Spleen (tissue), 11 donors: ENCODE measurements around the gene TXN2. TPM values are rescaled to one million over a fixed set of nuclear protein-coding genes. Genes with fewer than 3 reads are reported as not detected.
A peak's percentile ranks its signal among the peaks of the same experiment; 100 is the strongest.

Experiments
- DNase-seq: peaks from one replicate; pipeline ENCODE4 v3.0.0-alpha.2; 2020
- H3K27ac ChIP-seq, 8 donors: fragments of 200-600 bp; sonication (generic) in 7 of 8; 1 replicate in 4 of 8; 2 replicates in 4 of 8; pipeline versions ENCODE4 v1.5.0 to v1.8.0; 2016 to 2021; ENCODE audit warnings: inconsistent platforms in 4 of 8, mild to moderate bottlenecking in 4 of 8, moderate library complexity in 1 of 8
- H3K27me3 ChIP-seq, 7 donors: fragments of 200-600 bp; sonication (generic) in 6 of 7; replicated peaks in 1 of 7; 1 replicate in 4 of 7; 2 replicates in 3 of 7; pipeline versions ENCODE4 v1.5.0 to v1.8.0; 2016 to 2021; ENCODE audit warnings: inconsistent platforms in 3 of 7, mild to moderate bottlenecking in 1 of 7
- H3K36me3 ChIP-seq, 6 donors: fragments of 200-600 bp; sonication (generic) in 5 of 6; 1 replicate in 4 of 6; 2 replicates in 2 of 6; pipeline versions ENCODE4 v1.5.0 to v1.8.0; 2016 to 2021; ENCODE audit warnings: inconsistent platforms in 2 of 6
- H3K4me1 ChIP-seq, 6 donors: fragments of 200-600 bp; sonication (generic) in 5 of 6; 1 replicate in 3 of 6; 2 replicates in 3 of 6; pipeline versions ENCODE4 v1.5.0 to v1.8.0; 2016 to 2021; ENCODE audit warnings: inconsistent platforms in 3 of 6
- H3K4me3 ChIP-seq, 8 donors: fragments of 200-600 bp; sonication (generic) in 7 of 8; 1 replicate in 4 of 8; 2 replicates in 4 of 8; pipeline versions ENCODE4 v1.5.0 to v1.8.0; 2016 to 2021; ENCODE audit warnings: inconsistent platforms in 4 of 8, mild to moderate bottlenecking in 4 of 8, moderate library complexity in 2 of 8
- H3K9me3 ChIP-seq, 8 donors: fragments of 200-600 bp; sonication (generic) in 7 of 8; 1 replicate in 4 of 8; 2 replicates in 4 of 8; pipeline versions ENCODE4 v1.5.0 to v1.8.0; 2016 to 2021; ENCODE audit warnings: inconsistent platforms in 4 of 8
- POLR2A ChIP-seq, 3 donors: fragments of 450-650 bp; IDR thresholded peaks; one replicate each; pipeline ENCODE4 v1.5.1; 2017; ENCODE audit warnings: antibody characterized with exemption in 3 of 3, mild to moderate bottlenecking in 1 of 3
- POLR2AphosphoS5 ChIP-seq, 3 donors: sonication (generic); formaldehyde crosslinking; IDR thresholded peaks; one replicate each; pipeline ENCODE4 v1.5.1; 2017; ENCODE audit warnings: antibody characterized with exemption in 3 of 3
- WGBS, 5 donors: extraction: QIAGEN DNeasy Blood & Tissue Kit in 3 of 5; methylation state at CpG; one replicate each; pipeline versions ENCODE4 v1.1.5 to v1.1.7; 2013 to 2018; 5-methylcytosine and 5-hydroxymethylcytosine counted together
- intact Hi-C: fragments of 100-400 bp; cut with DNase I; formaldehyde crosslinking; loops from one replicate; pipeline ENCODE4 v1.15.0; 2023; ENCODE audit warnings: low total_unique reads
- polyA plus RNA-seq, 3 donors: library from polyadenylated mRNA; stranded (reverse); fragments of 200-250 nt; gene quantifications; one replicate each; pipeline ENCODE4 v1.2.1, GENCODE V29; 2013
- total RNA-seq, 7 donors: library from RNA; depleted of rRNA in 3 of 7; stranded (reverse); fragments of >200 nt in 3 of 7; fragmentation: NEBNext Ultra II Directional in 4 of 7; extraction: Animal tissue kit (Norgen Biotek cat#: 25700) in 4 of 7; gene quantifications; one replicate each; pipeline versions ENCODE4 v1.1.0 to v1.2.1, GENCODE V29; 2016 to 2021
- TF ChIP-seq, protein P1 (sequence below), 11 experiments: fragments of 200-600 bp in 7 of 11; fragments of 450-650 bp in 4 of 11; sonication (generic) in 4 of 11; IDR thresholded peaks in 8 of 11; conservative IDR thresholded peaks in 3 of 11; 1 replicate in 7 of 11; 2 replicates in 4 of 11; pipeline versions ENCODE4 v1.4.0 to v1.8.0; 2016 to 2021; ENCODE audit warnings: antibody characterized with exemption in 11 of 11, inconsistent platforms in 4 of 11, mild to moderate bottlenecking in 1 of 11
- donor health status: healthy with polysubstance abuse.
- donor health status: DM: no; HTN: no; CAD: no; lungs with moderate emphysema.
- donor health status: DM: no; HTN: no; CAD: no.
- donor health status: Bipolar disorder and iron deficiency.
- donor health status: healthy.
- donor health status: DM: no; HTN: no; CAD: no.
- donor health status: DM: yes; HTN: yes; CAD: no.

TXN2 gene
- total and polyA plus RNA-seq, 10 donors: 52.6 to 105 (median 68.7) TPM

DNA sequence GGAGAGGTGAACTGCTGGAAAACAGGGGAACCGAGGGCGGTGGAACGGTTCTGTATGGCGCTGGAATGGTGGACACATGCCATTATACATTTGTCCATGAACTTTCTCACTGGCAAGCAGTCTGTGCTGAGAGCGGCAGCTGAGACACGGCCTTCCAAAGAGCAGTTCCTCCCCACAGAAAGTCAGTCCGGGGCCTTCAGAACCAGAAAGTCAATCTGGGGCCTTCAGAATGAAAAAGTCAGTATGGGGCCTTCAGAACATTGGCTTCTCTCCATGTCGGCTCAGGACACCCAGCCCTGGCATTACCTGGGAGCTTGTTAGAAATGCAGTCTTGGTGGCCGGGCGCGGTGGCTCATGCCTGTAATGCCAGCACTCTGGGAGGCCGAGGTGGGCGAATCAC is 8.8 kb downstream of the TXN2 start:
- Histone ChIP-seq H3K27me3 (no peaks in the 10 kb centered on the region), H3K4me3 (no peak overlapping the region), H3K27ac (peak overlapping the region in 5 of 8 donors; percentile 45 to 78 (median 72)), H3K4me1 (peaks cover 5 to 87% (median 41%) of the 10 kb centered on the region in 6 donors), H3K36me3 (peaks cover 0 to 81% (median 56%) of the 10 kb centered on the region in 6 donors), H3K9me3 (no peaks in the 10 kb centered on the region)
- 77 to 89% (median 87%) methylated on average over 13 of the region's 13 CpGs for WGBS, 5 donors
- intact Hi-C loops: loop anchor here (5.0 kb wide), 1 partner anchor 170 kb away; no protein-coding TSS in a partner anchor
- TF ChIP-seq, protein P1, sequence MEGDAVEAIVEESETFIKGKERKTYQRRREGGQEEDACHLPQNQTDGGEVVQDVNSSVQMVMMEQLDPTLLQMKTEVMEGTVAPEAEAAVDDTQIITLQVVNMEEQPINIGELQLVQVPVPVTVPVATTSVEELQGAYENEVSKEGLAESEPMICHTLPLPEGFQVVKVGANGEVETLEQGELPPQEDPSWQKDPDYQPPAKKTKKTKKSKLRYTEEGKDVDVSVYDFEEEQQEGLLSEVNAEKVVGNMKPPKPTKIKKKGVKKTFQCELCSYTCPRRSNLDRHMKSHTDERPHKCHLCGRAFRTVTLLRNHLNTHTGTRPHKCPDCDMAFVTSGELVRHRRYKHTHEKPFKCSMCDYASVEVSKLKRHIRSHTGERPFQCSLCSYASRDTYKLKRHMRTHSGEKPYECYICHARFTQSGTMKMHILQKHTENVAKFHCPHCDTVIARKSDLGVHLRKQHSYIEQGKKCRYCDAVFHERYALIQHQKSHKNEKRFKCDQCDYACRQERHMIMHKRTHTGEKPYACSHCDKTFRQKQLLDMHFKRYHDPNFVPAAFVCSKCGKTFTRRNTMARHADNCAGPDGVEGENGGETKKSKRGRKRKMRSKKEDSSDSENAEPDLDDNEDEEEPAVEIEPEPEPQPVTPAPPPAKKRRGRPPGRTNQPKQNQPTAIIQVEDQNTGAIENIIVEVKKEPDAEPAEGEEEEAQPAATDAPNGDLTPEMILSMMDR (IDR thresholded peaks at IDR 0.05 in 8 of 11, conservative IDR thresholded peaks at IDR 0.05 in 3 of 11): no peak
- no peak for TF ChIP-seq POLR2AphosphoS5 (IDR thresholded peaks at IDR 0.05)
- no peak for TF ChIP-seq POLR2A (IDR thresholded peaks at IDR 0.05)
- no peak for DNase-seq

DNA sequence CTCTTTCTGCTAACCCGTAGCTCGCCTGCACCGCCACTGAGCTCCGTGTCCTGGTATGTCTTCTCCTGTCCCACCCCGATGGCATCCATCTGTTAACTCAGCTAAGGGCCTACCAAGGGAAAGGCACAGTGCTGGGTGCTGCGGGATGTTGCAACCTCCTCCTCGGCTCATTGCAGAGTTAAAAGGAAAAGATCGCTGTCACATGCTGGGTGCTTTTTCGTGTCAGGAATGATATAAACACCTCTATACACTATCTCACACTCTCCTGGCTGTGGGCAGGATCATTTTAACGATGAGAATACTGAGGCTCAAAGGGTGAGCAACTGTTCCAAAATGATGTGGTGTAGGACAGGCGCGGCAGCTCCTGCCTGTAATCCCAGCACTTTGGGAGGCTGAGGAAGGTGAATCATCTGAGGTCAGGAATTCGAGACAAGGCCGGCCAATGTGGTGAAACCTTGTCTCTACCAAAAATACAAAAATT is 10.1 kb downstream of the TXN2 start:
- Histone ChIP-seq H3K4me3 (peak overlapping the region in 1 of 8 donors; percentile 13), H3K36me3 (peaks cover 0 to 81% (median 49%) of the 10 kb centered on the region in 6 donors), H3K27me3 (no peaks in the 10 kb centered on the region), H3K9me3 (no peaks in the 10 kb centered on the region), H3K4me1 (peaks cover 8 to 89% (median 47%) of the 10 kb centered on the region in 6 donors), H3K27ac (peak overlapping the region; percentile 23 to 78 (median 64))
- intact Hi-C loops: loop anchor here (5.0 kb wide), 1 partner anchor 169 kb away; no protein-coding TSS in a partner anchor
- TF ChIP-seq POLR2A (IDR thresholded peaks at IDR 0.05): no peak
- TF ChIP-seq POLR2AphosphoS5 (IDR thresholded peaks at IDR 0.05): no peak
- TF ChIP-seq, protein P1 (IDR thresholded peaks at IDR 0.05 in 8 of 11, conservative IDR thresholded peaks at IDR 0.05 in 3 of 11): no peak
- no peak for DNase-seq
- 73 to 90% (median 81%) methylated on average over 14 of the region's 14 CpGs for WGBS, 5 donors

DNA sequence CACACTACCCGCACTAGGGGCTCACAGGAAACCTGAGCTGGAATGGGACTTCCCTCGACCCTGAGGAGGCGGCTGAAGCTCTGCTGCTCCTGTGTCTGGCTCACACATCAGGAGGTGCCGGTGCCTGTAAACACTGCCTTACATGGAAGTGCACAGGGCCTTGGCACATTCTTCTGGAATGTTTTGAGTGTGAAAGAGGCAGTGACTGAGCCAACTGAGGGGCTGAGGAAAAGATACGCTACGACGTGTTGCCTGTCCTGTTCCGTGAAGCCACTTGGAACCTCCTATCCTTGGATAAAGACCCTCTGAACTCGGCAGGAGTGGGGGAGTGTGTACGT is 10.5 kb downstream of the TXN2 start:
- intact Hi-C loops: loop anchor here (5.0 kb wide), 1 partner anchor 169 kb away; no protein-coding TSS in a partner anchor
- H3K27me3 ChIP-seq: no peaks in the 10 kb centered on the region
- peak overlapping the region in 1 of 8 donors; percentile 13 for H3K4me3 ChIP-seq
- H3K9me3 ChIP-seq: no peaks in the 10 kb centered on the region
- no peak for DNase-seq
- H3K4me1 ChIP-seq: peaks cover 9 to 91% (median 51%) of the 10 kb centered on the region in 6 donors
- H3K36me3 ChIP-seq: peaks cover 0 to 80% (median 45%) of the 10 kb centered on the region in 6 donors
- no peak for TF ChIP-seq POLR2A (IDR thresholded peaks at IDR 0.05)
- TF ChIP-seq POLR2AphosphoS5 (IDR thresholded peaks at IDR 0.05): peak in 2 of 3 donors; percentile 45 to 53
- TF ChIP-seq, protein P1 (IDR thresholded peaks at IDR 0.05 in 8 of 11, conservative IDR thresholded peaks at IDR 0.05 in 3 of 11): no peak
- 59 to 80% (median 69%) methylated on average over 10 of the region's 10 CpGs for WGBS, 5 donors
- peak overlapping the region; percentile 23 to 78 (median 64) for H3K27ac ChIP-seq

DNA sequence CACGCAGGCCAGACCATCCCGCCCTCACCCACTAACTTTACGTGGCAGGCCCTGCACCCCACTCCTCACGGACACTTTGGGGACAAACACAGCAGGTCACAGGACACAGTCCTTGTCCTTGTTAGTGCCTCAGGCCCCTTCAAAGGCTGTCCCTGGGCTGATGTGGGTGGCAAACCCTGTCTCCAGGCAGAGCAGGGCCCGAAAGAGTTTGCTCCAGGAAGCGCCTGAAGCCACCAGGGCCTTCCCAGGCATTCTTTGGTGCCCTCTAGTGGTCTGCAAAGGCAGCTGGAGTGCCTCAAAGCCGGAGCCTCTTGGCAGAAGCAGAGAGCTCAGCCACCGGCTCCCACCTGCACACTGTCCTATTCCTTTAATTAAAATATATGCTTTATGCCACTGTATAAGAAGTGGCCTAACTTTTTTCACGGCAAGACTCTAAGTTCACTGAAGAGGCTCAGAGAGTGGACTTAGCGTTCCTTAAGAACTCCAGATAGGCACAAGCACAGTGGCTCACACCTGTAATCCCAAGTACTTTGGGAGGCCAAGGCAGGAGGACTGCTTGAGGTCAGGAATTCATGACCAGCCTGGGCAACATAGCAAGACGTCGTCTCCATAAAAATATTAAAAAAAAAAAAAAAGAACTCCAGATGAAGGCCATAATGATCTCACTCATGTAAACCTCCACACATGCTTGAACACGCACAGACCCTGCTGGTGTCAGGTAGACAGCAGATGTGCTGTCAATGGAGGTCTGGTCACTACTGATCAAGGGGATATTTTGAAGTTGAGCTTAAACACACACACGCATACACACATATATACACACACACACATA is 11.1 kb downstream of the TXN2 start:
- peak; percentile 95 for DNase-seq
- no peak overlapping the region for H3K4me3 ChIP-seq
- no peaks in the 10 kb centered on the region for H3K27me3 ChIP-seq
- H3K4me1 ChIP-seq: peaks cover 9 to 93% (median 55%) of the 10 kb centered on the region in 6 donors
- TF ChIP-seq POLR2A (IDR thresholded peaks at IDR 0.05): no peak
- TF ChIP-seq POLR2AphosphoS5 (IDR thresholded peaks at IDR 0.05): peak; percentile 72 to 90 (median 79)
- TF ChIP-seq, protein P1 (IDR thresholded peaks at IDR 0.05 in 8 of 11, conservative IDR thresholded peaks at IDR 0.05 in 3 of 11): peak; percentile 87 to 99 (median 96)
- intact Hi-C loops: loop anchor here (5.0 kb wide), 1 partner anchor 168 kb away; no protein-coding TSS in a partner anchor
- H3K9me3 ChIP-seq: no peaks in the 10 kb centered on the region
- H3K36me3 ChIP-seq: peaks cover 0 to 80% (median 39%) of the 10 kb centered on the region in 6 donors
- WGBS, 5 donors: 37 to 55% (median 45%) methylated on average over 11 to 14 of the region's 14 CpGs
- peak overlapping the region; percentile 23 to 78 (median 64) for H3K27ac ChIP-seq
